Ishikawa (cell line): ENCODE measurements around the gene IFNG.

Experiments used
- CEBPB ChIP-seq: IDR thresholded peaks from 2 replicates; pipeline ENCODE4 v1.6.1; 2012
- CREB1 ChIP-seq: IDR thresholded peaks from 2 replicates; pipeline ENCODE4 v1.6.1; 2012; ENCODE audit warnings: low read depth
- EGR1 ChIP-seq: IDR thresholded peaks from 2 replicates; pipeline ENCODE4 v1.6.1; 2012
- EP300 ChIP-seq: IDR thresholded peaks from 2 replicates; pipeline ENCODE4 v1.6.1; 2012; ENCODE audit warnings: borderline replicate concordance
- FOXM1 ChIP-seq: IDR thresholded peaks from 2 replicates; pipeline ENCODE4 v1.6.1; 2012; ENCODE audit warnings: low read depth, borderline replicate concordance
- MAX ChIP-seq: IDR thresholded peaks from 2 replicates; pipeline ENCODE4 v1.6.1; 2012
- NFIC ChIP-seq: IDR thresholded peaks from 2 replicates; pipeline ENCODE4 v1.6.1; 2012
- RAD21 ChIP-seq: IDR thresholded peaks from 2 replicates; pipeline ENCODE4 v1.6.1; 2012; ENCODE audit warnings: low read depth
- REST ChIP-seq: IDR thresholded peaks from 2 replicates; pipeline ENCODE4 v1.6.1; 2012; ENCODE audit warnings: low read depth, mild to moderate bottlenecking
- TAF1 ChIP-seq: IDR thresholded peaks from 2 replicates; pipeline ENCODE4 v1.6.1; 2012; ENCODE audit warnings: low read depth, mild to moderate bottlenecking
- TCF12 ChIP-seq: IDR thresholded peaks from 2 replicates; pipeline ENCODE4 v1.6.1; 2012; ENCODE audit warnings: low read depth
- TEAD4 ChIP-seq: IDR thresholded peaks from 2 replicates; pipeline ENCODE4 v1.6.1; 2012
- USF1 ChIP-seq: IDR thresholded peaks from 2 replicates; pipeline ENCODE4 v1.6.1; 2012
- YY1 ChIP-seq: IDR thresholded peaks from 2 replicates; pipeline ENCODE4 v1.6.1; 2012; ENCODE audit warnings: low read depth
- ZBTB7A ChIP-seq: IDR thresholded peaks from 2 replicates; pipeline ENCODE4 v1.6.1; 2012; ENCODE audit warnings: low read depth

The IFNG gene

GRCh38 chr12:68129979-68130378 is 29.6 kb downstream of the IFNG start:
- TF ChIP-seq ZBTB7A (no peak), REST (no peak), USF1 (no peak), EP300 (no peak), MAX (no peak), CREB1 (no peak), YY1 (no peak), TEAD4 (no peak), EGR1 (no peak), TAF1 (no peak), NFIC (no peak), TCF12 (no peak), CEBPB (no peak), FOXM1 (no peak), RAD21 (no peak)

- TF ChIP-seq TEAD4 (no peak), REST (no peak), TAF1 (no peak), CEBPB (no peak)
Measured at GRCh38 chr12:68122236-68122920, 37.2 kb downstream of the IFNG start.

GRCh38 chr12:68121143-68121542 is 38.4 kb downstream of the IFNG start:
- TF ChIP-seq TEAD4 = no peak
- TF ChIP-seq NFIC = no peak
- no peak for TF ChIP-seq TCF12
- no peak for TF ChIP-seq MAX
- TF ChIP-seq RAD21 = no peak
- no peak for TF ChIP-seq CREB1
- no peak for TF ChIP-seq EP300
- no peak for TF ChIP-seq USF1
- TF ChIP-seq ZBTB7A = no peak
- TF ChIP-seq REST = no peak
- no peak for TF ChIP-seq CEBPB
- no peak for TF ChIP-seq YY1

- TF ChIP-seq USF1 = no peak
- no peak for TF ChIP-seq MAX
- no peak for TF ChIP-seq REST
- TF ChIP-seq NFIC = no peak
- no peak for TF ChIP-seq CEBPB
- TF ChIP-seq TCF12 = no peak
- TF ChIP-seq TEAD4 = no peak
- no peak for TF ChIP-seq EGR1
- no peak for TF ChIP-seq FOXM1
Measured at GRCh38 chr12:68119724-68120211, 39.8 kb downstream of the IFNG start.
